GM23248 (cell line): ENCODE data around the gene PRPF38A.

Source experiments
- EZH2 ChIP-seq: fragments of 200-600 bp; sonication (generic); IDR thresholded peaks from 2 replicates; pipeline ENCODE4 v1.6.1; 2018; ENCODE audit warnings: antibody characterized with exemption, mild to moderate bottlenecking; ENCODE audit not compliant: insufficient read depth, poor library complexity, severe bottlenecking
- EZH2phosphoT487 ChIP-seq: fragments of 200-600 bp; sonication (generic); IDR thresholded peaks from 2 replicates; pipeline ENCODE4 v1.6.1; 2018; ENCODE audit warnings: antibody characterized with exemption, moderate library complexity, mild to moderate bottlenecking, low read depth; ENCODE audit not compliant: insufficient read depth

DNA sequence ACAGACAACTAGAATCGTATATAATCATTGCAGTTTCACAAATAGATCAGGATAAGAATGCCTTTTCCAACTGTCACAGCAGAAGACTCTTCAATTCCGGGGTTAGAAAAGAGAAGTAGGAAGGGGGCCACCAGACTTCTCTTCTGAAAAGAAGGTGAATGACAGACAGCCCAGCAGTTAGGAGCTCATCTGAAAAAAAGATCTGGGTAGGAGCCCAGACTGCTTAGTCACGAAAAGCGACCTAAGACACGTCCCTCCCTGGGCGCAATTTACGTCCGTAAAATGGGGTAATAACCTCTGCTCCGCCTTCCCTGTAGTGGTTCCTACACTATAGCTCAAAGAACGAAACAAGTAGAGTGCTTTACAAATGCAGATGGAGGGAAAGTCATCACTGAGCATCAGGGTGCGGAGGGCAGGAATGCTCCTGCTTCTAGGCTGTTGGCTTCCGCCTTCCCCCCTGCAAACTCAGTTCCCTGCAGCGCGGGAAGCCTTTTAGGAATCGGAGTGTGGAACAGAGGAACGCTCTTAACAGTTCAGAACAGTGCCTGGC is 761 bp upstream of the PRPF38A start:
- TF ChIP-seq EZH2 (no peak), EZH2phosphoT487 (no peak)
